GM19395 (cell line): ENCODE measurements around the gene MAOA.
A peak's percentile ranks its signal among the peaks of the same experiment; 100 is the strongest.
"Not testable (repeated sequence)": the region's sequence is repeated elsewhere in the genome, so short reads cannot be mapped to it uniquely, and the experiment has no call there.

Experiments used
- ATAC-seq: cut with Tn5 transposase; IDR thresholded peaks from one replicate; pipeline ENCODE4 v1.9.1; 2021; ENCODE audit warnings: mild to moderate bottlenecking, moderate library complexity; ENCODE audit not compliant: unreplicated experiment

Gene MAOA

DNA sequence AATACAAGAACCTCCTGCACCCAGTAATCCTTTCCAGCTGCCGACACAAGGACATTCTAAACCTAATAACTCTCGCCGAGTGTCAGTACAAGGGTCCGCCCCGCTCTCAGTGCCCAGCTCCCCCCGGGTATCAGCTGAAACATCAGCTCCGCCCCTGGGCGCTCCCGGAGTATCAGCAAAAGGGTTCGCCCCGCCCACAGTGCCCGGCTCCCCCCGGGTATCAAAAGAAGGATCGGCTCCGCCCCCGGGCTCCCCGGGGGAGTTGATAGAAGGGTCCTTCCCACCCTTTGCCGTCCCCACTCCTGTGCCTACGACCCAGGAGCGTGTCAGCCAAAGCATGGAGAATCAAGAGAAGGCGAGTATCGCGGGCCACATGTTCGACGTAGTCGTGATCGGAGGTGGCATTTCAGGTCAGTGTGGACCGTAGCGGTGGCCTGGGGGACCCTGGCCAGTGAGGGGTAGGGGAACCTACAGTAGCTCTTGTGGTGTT lies at the start of gene MAOA:
Gene MAOA (plus strand): TSS at position 295 of the 490 bp plus-strand sequence. CDS start 43 bp downstream, at position 338.
- ATAC-seq = no peak

DNA sequence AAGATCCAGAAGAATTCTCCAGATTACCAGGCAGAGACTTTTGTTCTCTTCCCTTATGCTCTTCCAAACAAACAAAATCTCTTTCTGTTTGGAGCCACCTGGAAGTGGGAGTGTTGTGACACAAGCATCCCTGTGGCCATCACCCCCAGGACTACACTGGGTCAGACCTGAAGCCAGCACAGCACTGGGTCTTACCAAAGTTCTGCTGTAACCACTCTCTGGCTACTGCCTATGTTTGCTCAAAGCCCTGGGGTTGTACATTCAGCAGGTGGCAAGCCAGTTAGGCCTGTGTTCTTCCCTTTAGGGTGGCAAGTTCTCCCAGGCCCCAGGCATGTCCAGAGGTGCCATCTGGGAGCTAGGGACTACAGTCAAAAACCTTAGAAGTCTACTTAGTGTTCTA lies 43.7 kb upstream of the MAOA start:
- ATAC-seq = no peak

DNA sequence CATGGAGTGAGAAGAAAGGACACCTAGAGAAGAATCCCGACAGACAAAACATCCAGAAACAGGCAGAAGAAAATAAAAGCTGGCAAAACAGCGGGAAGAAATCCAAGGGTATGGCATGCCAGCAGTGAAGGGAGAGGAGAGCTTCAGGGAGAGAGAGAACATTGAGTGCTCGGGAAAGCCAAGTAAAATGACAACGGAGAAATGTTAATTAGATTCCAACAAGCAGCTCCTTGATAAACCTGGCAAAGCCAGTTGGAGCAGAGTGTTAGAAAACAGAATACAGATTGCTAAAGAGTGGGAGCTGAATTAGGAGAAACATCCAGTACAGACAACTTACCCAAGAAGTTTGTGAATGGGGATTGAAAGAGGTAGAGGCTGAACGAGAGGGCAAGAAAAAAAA lies 40.4 kb upstream of the MAOA start:
- no peak for ATAC-seq

DNA sequence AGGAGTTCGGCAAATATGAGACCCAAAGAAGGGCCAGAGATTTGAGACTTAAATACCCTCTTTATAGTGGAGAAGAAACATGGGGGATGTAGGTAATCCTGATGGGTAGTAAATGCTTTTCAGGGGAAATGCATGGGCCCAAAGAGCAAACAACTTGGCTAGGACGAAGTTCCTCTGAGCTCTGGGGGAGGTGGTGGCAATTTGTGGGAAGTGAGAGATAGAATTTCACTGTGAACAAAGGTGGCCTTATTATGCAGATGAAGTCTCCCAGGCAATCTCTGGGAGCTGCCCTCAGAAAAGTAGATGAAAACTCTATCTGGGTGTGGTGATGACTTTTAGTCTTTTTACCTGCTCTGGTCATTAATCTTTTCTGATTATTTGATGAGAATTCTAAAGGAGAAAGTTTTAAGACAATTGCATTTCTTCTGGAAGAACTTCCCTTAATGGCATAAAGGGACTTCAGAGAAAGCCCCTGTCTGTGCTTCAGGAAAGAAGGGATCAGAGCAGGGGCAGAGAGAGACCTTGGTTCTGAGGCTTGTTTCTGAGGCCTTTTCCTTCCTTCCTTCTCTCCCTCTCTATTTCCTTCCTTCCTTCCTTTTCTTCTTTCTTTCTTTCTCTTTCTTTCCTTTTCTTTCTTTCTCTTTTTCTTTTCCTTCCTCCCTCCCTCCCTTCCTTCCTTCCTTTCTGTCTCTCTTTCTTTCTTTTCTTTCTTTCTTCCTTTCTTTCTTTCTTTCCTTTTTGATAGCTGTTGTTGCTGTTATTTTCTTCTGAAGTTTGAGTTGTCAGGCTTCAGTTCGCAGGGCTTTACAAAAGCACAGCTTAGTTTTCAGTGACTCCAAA lies 37.5 kb upstream of the MAOA start:
- no peak for ATAC-seq

DNA sequence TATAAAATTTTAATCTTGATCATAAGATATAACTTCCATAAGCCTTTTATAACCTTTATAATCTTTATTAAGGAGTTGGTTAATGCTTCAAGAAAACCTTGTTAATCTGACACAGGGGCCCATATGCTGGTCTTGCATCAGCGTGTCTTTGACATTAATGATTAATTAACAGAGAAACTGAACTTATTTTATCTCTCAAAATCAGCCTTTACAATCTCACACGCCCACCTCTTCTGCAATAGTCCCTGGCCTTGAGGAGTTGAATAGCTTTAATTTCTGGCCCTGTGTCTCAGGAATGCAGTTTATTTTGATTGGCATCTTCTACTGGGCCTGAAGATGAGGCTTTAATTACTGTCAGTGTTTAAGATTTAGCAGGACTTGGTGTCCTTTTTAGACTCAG lies 36.2 kb upstream of the MAOA start:
- ATAC-seq = not testable (repeated sequence)

DNA sequence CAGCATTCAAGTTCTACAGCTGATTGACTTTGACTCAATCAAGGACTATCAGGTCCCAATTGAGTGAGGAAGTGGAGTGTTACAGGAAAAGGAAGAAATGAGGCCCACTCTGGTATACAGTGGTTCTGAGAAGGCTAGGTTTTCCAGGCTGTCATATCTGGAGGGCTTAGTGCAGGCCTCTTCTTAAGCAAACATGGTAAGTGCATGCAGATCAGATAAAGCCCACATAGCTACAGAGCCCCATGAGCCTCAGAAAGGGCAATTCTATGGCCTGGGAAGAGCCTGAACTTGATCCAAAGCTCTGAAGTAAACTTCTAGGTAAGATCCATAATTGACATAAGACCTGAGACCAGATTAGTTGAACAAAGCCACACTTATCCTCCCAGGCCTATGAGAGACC lies 29.0 kb upstream of the MAOA start:
- no peak for ATAC-seq

DNA sequence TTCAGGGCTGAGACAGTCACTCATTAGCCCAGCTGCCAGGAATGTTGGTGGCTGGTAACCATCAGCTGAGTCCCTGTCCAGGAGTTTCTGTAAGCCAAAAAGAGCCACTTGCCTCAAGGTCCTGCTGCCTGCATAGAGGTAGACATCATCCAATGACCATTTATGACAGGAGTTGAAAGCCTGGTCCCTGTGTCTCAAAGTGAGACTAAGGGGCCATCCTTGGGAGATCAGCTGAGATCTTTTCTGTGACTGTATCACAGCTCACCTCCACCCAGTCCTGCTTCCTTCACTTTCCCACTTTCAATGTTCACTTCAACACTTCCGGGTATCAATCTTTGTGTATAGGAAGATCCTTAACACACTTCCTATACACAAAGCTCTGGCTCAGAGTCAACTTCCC lies 28.4 kb upstream of the MAOA start:
- no peak for ATAC-seq

DNA sequence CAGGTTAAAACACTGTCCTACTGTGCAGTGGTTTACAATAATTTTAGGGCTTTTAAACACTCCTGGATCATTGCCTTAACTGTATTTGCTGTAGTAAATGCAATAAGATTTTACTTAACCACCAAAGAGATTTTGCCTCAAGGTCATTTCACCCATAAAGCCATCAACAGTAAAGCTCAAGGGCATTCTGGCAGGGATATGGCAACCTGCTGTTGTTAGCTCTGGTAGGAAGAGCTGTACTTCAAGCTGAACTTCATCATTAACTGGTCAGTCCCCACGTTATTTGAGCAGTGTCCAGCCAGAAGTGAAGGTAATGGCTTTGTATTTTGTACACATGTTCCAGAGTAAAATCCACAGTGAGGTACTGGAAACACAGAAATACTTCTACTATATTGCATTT lies 26.9 kb upstream of the MAOA start:
- no peak for ATAC-seq

DNA sequence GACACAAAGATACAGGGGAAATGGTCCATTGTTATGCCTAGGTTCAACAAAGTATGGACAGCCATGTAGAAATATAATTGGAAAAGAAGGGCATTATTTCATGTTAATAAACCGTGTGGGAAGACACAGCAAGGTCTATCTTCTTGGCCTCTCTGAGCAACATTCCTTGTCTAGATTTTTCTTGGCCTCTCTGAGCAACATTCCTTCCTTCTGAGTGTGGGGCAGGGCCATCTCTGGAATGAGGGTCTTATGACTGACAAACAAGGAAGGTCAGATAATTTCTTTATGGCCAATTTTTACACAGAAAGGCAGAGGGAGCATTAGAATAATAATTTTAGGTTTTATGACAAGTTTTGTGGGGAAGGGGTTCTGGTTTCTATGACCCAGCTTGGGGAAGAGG lies 24.3 kb upstream of the MAOA start:
- no peak for ATAC-seq

DNA sequence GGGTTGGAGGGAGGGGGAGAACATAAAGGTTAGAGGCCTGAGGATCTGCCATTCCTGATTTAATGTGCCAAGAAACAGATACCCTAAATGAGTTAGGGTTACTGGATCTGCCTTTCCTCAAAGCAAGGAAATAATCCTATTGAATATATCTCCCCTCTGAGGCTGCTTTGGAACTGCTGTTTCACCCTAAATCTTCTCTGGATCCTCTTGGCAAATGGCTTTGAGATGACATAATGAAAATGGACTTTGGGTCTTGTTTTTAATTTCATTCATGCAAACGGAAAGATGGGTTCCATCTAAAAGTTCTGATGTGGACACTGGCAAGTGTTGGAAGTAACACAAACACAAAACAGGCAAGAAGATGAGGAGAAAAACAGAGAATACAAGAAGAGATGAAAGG lies 23.0 kb upstream of the MAOA start:
- no peak for ATAC-seq

DNA sequence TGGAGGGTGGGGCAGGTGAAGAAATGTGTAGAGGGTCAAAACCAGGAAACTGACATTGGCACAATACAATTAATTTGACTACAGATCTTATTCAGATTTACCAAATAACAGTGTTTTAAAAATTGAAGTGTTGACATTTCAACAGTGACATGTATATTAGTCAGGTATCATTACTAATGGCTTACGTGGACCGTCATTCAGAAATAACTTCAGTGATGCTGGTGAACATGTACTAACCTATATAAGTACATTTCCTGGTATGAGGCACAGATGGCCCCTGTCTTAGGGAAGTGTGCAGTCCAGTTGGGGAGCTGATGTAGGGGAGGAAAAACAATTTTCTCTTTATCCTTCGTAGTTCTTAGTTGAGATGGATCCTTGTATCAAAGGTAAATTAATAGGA lies 22.3 kb upstream of the MAOA start:
- no peak for ATAC-seq

DNA sequence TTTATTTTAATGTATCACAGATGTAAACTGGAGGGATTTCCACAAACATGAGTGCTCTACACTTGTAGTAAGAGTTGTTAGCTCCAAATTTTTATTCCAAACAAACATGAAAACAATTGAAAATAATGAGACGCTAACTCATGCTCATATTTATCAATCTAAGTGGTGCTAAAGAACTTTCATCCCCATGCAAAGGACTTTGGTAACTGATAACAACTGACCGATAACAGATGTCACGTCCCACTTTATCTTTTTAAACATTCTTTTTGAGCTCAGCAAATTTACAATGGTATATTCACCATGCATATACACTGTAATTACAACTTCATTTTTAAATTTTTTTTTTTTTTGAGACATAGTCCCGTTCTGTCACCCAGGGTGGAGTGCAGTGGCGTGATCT lies 15.6 kb upstream of the MAOA start:
- ATAC-seq = no peak

DNA sequence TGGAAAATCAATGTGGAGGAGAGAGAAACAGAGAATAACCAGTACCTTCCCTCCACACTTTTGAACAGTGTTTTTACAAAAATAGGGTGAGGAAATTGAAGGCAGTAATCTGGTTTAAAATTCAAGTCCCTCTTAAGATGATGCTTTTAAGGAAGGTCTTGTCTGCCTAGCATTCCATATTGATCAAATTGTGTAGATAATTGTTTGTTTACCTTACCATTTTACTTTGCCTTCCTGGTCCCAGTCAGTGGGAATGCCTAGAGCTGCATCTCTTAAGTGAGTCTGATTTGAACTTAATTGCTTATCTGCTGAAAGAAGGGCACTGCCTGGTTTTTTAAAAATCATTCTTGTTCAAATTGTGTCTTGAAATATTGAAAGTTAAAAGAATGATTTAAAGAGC lies 14.4 kb upstream of the MAOA start:
- ATAC-seq = no peak

DNA sequence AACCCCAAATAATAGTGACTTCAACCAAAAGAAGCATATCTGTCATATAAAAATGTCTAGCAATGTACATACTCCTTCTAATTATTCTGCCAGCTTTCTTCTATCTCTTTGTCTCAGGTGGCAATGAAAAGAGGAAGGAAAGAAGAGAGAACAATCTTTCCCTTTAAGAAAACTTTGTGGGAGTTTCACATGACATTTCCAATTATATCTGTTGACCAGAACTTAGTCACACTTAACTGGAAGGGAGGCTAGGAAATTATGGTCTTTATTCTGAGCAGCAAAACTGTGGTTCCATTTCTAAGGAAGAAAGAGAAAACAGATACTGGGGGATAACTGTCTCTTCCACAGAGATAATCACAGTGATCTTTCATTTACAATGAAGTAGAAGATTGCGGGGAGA lies 12.9 kb upstream of the MAOA start:
- ATAC-seq = no peak

DNA sequence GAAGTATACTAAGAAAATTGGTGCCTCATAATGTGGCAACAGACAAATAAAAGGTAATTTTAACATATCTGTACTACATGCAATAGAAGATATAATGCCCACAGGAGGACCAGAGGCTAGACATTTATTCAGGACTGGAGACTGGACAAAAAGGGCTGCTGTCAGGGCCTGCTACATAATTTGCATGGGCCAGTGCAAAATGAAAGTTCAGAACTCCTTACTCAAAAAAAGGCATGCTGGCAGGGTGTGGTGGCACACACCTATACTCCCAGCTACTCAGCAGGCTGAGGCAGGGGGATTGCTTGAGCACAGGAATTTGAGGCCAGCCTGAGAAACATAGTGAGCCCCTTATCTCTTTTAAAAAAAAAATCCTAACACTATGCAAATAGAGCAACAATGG lies 12.4 kb upstream of the MAOA start:
- no peak for ATAC-seq

DNA sequence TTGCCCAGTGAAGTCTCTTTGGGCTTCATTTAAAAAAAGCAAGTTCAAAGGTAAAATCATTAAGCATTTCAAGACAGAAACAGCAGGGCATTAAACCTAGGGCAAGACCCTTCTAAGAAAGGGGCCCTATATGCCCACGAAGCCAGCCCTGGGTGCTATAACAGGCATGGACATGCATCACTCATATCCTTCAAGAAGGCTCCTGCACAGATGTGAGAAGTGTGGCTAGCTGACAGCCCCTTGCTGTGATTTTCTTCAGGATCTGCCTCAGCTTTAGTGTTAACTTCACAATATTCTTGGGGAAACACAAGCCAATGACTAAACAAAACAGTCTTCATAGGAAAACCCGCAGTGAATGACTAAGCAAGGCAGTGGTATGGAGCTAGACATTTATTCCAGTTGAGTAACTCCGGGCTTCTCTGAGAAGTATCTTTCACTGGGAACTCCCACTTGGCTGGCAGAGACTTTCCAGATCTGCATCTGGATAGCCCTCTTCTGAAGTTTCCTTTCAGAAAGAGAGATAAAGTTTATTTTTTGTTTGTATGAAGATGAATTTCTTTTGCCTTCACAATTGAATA lies 11.9 kb upstream of the MAOA start:
- ATAC-seq = no peak

DNA sequence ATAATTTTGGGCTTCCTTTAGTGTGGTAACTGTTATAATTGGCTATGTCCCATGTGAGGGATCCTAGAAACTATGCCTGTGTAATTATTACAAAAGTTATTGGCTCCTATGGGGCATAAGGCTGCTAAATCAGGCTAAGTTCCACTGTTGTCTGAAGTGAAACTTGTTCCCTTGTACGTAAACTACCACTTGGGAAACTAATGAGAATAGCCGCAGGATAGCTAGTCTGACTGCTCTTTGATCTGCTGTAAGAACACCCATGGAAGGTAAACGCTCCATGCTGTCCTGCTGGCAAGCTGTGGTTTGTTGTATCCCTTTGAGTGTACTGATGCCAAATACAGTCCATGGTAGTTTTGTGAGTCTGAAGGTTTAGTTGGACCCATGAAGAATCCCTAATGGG lies 9.3 kb upstream of the MAOA start:
- ATAC-seq = no peak

DNA sequence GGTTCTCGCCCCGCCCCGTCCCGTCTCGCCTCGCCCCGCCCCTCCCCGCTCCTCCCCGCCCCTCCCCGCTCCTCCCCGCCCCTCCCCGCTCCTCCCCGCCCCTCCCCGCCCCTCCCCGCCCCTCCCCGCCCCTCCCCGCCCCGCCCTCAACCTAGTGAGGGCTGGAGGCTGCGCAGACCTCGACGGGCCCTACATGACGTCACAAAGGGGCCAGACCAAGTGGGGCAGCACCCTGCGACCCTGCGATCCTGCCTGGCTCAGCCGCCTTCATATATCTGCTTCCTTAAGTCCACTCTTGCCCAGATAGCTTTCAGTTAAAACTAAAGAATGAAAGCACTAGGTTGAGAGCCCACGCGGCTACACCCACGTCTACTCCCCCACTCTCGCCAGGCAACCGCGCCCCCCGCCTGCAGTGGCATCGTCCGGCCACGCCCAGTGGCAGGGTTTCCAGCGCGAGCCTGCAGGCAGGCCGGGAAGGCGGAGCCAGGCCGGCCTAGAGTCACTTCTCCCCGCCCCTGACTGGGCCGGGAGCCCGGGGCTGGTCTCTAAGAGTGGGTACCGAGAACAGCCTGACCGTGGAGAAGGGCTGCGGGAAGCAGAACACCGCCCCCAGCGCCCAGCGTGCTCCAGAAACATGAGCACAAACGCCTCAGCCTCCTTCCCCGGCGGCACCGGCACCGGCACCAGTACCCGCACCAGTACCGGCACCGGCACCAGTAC lies 1.5 kb upstream of the MAOA start:
- ATAC-seq = peak; percentile 95

DNA sequence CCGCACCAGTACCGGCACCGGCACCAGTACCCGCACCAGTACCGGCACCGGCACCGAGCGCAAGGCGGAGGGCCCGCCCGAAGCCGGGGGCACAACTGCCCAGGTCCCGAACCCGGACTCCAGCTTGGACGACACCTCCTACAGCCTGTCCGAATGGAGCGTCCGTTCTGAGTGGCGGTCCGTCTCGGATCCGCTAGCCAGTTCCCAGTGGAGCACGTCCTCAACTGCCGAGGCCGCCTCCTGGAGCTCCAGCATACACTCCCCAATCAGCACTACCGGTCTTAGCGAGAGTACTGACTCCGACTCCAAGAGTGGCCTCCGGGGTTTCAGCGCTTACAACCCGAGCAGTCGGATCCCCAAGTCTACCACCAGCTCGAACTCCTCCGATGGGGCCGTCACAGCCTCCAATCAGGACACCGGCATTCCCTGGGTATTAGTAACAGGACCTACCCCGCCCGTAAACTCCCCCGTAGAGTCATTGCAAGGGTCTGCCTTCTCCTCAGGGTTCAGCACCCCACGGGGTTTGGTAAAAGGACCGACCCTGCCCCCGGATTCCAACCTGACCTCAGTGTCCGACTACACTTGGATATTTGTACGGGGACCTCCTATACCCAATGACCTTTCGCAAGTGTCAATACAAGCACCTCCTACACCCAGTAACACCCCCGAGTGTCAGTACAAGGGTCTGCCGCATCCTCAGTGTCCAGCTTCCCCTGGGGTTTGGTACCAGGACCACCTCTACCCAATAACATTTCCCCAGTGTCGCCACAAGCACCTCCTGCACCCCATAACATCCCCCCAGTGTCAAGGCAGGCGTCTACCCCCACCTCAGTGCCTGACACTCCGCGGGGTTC lies 721 bp upstream of the MAOA start:
- peak; percentile 26 for ATAC-seq

DNA sequence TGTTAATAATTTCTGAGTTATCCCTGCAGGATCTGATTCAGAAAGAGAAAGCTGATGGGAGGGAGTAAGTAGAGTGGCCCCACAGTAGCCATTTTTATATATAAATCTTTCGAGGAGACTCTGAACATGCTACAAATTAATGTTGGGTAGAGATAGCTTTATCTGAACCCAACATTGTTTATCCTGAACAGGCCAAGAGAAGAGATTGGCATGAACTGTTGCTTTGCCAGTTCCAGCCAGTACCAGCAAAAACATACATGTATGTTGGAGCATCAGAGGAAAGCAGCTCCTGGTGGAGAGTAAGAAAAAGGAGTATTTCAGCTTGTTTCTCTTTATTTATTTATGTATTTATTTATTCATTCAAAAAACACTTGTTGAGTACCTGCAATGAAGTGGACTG lies 1.6 kb downstream of the MAOA start:
- ATAC-seq = no peak
